Hair follicle dermal papilla cell (primary cell): ENCODE results near the gene GPR158. TPM values are rescaled to one million over a fixed set of nuclear protein-coding genes. Genes with fewer than 3 reads are reported as not detected.

Source experiments
- small RNA-seq: library from RNA; depleted of rRNA; stranded (forward); fragments of <200 nt; gene quantifications from one replicate; pipeline ENCODE3, GENCODE V24; 2012
- total RNA-seq: library from RNA; depleted of rRNA; stranded (reverse); fragments of >200 nt; gene quantifications from 2 replicates; pipeline ENCODE4 v1.2.3, GENCODE V29; 2012

GPR158 gene, protein sequence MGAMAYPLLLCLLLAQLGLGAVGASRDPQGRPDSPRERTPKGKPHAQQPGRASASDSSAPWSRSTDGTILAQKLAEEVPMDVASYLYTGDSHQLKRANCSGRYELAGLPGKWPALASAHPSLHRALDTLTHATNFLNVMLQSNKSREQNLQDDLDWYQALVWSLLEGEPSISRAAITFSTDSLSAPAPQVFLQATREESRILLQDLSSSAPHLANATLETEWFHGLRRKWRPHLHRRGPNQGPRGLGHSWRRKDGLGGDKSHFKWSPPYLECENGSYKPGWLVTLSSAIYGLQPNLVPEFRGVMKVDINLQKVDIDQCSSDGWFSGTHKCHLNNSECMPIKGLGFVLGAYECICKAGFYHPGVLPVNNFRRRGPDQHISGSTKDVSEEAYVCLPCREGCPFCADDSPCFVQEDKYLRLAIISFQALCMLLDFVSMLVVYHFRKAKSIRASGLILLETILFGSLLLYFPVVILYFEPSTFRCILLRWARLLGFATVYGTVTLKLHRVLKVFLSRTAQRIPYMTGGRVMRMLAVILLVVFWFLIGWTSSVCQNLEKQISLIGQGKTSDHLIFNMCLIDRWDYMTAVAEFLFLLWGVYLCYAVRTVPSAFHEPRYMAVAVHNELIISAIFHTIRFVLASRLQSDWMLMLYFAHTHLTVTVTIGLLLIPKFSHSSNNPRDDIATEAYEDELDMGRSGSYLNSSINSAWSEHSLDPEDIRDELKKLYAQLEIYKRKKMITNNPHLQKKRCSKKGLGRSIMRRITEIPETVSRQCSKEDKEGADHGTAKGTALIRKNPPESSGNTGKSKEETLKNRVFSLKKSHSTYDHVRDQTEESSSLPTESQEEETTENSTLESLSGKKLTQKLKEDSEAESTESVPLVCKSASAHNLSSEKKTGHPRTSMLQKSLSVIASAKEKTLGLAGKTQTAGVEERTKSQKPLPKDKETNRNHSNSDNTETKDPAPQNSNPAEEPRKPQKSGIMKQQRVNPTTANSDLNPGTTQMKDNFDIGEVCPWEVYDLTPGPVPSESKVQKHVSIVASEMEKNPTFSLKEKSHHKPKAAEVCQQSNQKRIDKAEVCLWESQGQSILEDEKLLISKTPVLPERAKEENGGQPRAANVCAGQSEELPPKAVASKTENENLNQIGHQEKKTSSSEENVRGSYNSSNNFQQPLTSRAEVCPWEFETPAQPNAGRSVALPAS (N-terminal part only)
- total RNA-seq, result 0.12 and 0.16 TPM in 2 replicates

DNA sequence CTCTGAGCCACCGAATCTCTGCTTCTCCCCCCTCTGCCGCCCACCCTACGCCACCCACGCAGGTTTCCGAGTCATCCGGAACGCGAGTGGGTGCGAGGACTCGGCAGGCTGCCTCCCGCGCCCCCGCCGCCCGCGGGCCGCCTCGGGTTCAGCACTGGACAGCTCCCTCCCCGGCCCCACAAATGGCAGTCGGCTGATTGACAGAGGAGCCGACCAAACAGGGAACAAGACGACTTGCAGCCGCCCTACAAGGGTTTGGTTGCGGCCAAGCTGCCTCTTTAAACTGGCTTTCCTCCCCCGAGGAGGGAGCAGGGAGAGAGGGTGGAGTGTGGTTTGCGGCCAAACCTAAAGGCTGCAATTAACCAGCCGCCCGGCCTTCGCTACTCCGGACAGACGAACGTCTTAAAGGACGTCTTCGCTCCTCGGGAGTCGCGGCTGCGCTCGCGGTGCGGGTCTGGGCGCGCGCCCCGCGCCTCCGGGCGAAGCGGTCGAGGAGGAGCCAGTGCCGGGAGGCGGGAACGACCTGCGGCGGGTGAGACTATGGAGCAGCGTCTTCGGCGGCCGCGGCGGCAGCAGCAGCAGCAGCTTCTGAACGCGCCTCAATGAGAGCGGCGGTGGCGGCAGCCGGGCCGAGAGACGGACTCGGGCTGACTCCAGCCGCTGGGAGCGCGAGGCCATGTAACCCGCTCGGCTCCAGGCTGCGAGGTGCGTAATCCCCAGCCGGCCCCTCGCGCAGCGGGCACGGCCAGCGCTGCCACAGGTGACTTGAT lies at the start of gene GPR158:
GPR158 (plus strand) TSS at position 541 of the 770 bp plus-strand sequence. CDS start 420 bp downstream, outside the sequence.

Small RNAs within 50 kb of the gene (small RNA-seq; reads per million reads assigned to genes)
- gene RN7SKP220, result not detected

Other genes starting within 250 kb of the GPR158 start
- gene PRTFDC1, start 222.4 kb upstream of the GPR158 start, total RNA-seq, result 14.0 and 22.1 TPM in 2 replicates
- not detected in 2 replicates for gene ENKUR, start 158.8 kb upstream of the GPR158 start, total RNA-seq
- 1.8 and 2.1 TPM in 2 replicates for gene THNSL1, start 158.4 kb upstream of the GPR158 start, total RNA-seq